ENCODE data around the gene ENDOU.

DNA sequence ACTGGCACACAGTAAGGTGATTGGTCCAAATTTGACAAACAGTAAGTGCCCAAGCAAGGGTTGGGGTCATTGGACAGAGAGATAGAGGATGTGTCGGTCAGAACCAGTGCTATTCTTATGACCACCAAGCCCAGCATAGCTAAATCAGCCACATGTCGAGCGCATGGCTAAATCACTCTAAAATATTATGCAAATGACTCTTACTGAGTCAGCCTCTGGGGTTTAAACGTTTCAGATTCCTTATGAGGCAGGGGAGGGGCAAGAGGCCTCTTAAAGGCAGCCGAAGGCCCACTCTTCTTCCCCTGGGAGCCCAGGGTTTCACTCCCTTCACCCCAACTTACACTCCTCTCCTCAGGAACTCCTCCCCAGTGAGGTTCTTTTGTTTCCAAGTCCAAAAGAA lies 603 bp upstream of the ENDOU start:
- TF ChIP-seq EZH2 (IDR thresholded peaks at IDR 0.05; ENCODE audit: insufficient read depth, low read length): no peak
- TF ChIP-seq, protein P1, sequence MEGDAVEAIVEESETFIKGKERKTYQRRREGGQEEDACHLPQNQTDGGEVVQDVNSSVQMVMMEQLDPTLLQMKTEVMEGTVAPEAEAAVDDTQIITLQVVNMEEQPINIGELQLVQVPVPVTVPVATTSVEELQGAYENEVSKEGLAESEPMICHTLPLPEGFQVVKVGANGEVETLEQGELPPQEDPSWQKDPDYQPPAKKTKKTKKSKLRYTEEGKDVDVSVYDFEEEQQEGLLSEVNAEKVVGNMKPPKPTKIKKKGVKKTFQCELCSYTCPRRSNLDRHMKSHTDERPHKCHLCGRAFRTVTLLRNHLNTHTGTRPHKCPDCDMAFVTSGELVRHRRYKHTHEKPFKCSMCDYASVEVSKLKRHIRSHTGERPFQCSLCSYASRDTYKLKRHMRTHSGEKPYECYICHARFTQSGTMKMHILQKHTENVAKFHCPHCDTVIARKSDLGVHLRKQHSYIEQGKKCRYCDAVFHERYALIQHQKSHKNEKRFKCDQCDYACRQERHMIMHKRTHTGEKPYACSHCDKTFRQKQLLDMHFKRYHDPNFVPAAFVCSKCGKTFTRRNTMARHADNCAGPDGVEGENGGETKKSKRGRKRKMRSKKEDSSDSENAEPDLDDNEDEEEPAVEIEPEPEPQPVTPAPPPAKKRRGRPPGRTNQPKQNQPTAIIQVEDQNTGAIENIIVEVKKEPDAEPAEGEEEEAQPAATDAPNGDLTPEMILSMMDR (IDR thresholded peaks at IDR 0.05; ENCODE audit: insufficient read depth, low read depth, low read length): no peak

Data from astrocyte (in vitro differentiated cells and primary cell).